ENCODE data around the gene TRAPPC14.

DNA sequence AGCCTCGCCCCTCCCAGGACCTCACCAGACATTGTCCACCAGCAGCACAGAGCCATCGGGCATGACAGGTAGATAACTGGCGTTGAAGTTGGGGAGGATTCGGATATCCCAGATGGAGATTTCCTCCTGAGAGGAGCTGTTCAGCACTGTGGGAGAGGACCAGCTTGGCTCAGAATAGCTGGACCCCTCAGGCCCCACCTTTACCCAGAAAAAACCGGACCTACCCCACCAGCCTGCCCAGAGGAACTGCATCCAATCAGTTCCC is 1.5 kb downstream of the TRAPPC14 start:
- TF ChIP-seq ZNF629 (tag by site-specific recombination; IDR thresholded peaks at IDR 0.05), result no peak
- TF ChIP-seq ZNF510 (tag by site-specific recombination; IDR thresholded peaks at IDR 0.05; ENCODE audit: insufficient replicate concordance), result no peak
- no peak for TF ChIP-seq ZNF843 (tag by site-specific recombination; IDR thresholded peaks at IDR 0.05)

All from HEK293 (cell line).